Vagina (tissue), 2 donors: ENCODE data around the gene LY86.

Experiments used
- CTCF ChIP-seq, 3 experiments: fragments of 450-650 bp in 2 of 3; fragments of 200-600 bp in 1 of 3; sonication (generic) in 1 of 3; IDR thresholded peaks; one replicate each; pipeline ENCODE4 v1.5.1; 2017 to 2019; ENCODE audit warnings: antibody characterized with exemption in 3 of 3, mild to moderate bottlenecking in 2 of 3, moderate library complexity in 2 of 3
- POLR2A ChIP-seq, 2 donors: fragments of 450-650 bp; IDR thresholded peaks; one replicate each; pipeline ENCODE4 v1.6.1; 2017; ENCODE audit warnings: antibody characterized with exemption in 2 of 2, mild to moderate bottlenecking in 2 of 2, moderate library complexity in 2 of 2
- POLR2AphosphoS5 ChIP-seq, 2 donors: sonication (generic); formaldehyde crosslinking; IDR thresholded peaks; one replicate each; pipeline ENCODE4 v1.9.0; 2017; ENCODE audit warnings: antibody characterized with exemption in 2 of 2, mild to moderate bottlenecking in 2 of 2, low read depth in 1 of 2; ENCODE audit not compliant: insufficient read depth in 1 of 2

GRCh38 chr6:6577735-6578134, 10.8 kb upstream of the LY86 start:
- no peak for TF ChIP-seq CTCF (IDR thresholded peaks at IDR 0.05)
- TF ChIP-seq POLR2AphosphoS5 (IDR thresholded peaks at IDR 0.05; ENCODE audit: insufficient read depth in 1 of 2, low read depth in 1 of 2), result no peak
- no peak for TF ChIP-seq POLR2A (IDR thresholded peaks at IDR 0.05)
